Peyer's patch (tissue), 4 donors: ENCODE measurements around the gene ZC3H13. TPM values are rescaled to one million over a fixed set of nuclear protein-coding genes. Genes with fewer than 3 reads are reported as not detected.

Source experiments
- DNase-seq, 3 donors: peaks; one replicate each; pipeline ENCODE4 v3.0.0-alpha.2; 2017 to 2019
- H3K27ac ChIP-seq, 4 donors: fragments of 200-600 bp; sonication (generic); one replicate each; pipeline ENCODE4 v1.5.1; 2016 to 2019
- H3K27me3 ChIP-seq, 2 donors: fragments of 200-600 bp; sonication (generic); one replicate each; pipeline ENCODE4 v1.5.1; 2019
- H3K36me3 ChIP-seq, 3 donors: fragments of 200-600 bp; sonication (generic); one replicate each; pipeline ENCODE4 v1.5.1; 2016 to 2019
- H3K4me1 ChIP-seq, 4 donors: fragments of 200-600 bp; sonication (generic); one replicate each; pipeline ENCODE4 v1.5.1; 2016 to 2019
- H3K4me3 ChIP-seq, 4 donors: fragments of 200-600 bp; sonication (generic); 1 replicate in 3 of 4; 2 replicates in 1 of 4; pipeline ENCODE4 v1.5.1; 2016 to 2019; ENCODE audit warnings: mild to moderate bottlenecking in 1 of 4
- H3K9me3 ChIP-seq, 4 donors: fragments of 200-600 bp; sonication (generic); one replicate each; pipeline ENCODE4 v1.5.1; 2016 to 2019; ENCODE audit warnings: mild to moderate bottlenecking in 1 of 4
- CTCF ChIP-seq, 6 experiments: fragments of 450-650 bp in 4 of 6; fragments of 200-600 bp in 2 of 6; sonication (generic) in 1 of 6; IDR thresholded peaks; one replicate each; pipeline ENCODE4 v1.5.1; 2017 to 2019; ENCODE audit warnings: antibody characterized with exemption in 6 of 6, mild to moderate bottlenecking in 3 of 6, moderate library complexity in 1 of 6
- POLR2A ChIP-seq, 2 donors: fragments of 450-650 bp; IDR thresholded peaks; one replicate each; pipeline ENCODE4 v1.5.1; 2017; ENCODE audit warnings: antibody characterized with exemption in 2 of 2, mild to moderate bottlenecking in 2 of 2, moderate library complexity in 2 of 2
- total RNA-seq, 4 donors: library from RNA; depleted of rRNA; stranded (reverse); fragments of >200 nt; gene quantifications; one replicate each; pipeline ENCODE4 v1.1.0, GENCODE V29; 2016

The ZC3H13 gene
- total RNA-seq, 4 donors from 2014 or later = 22.6 to 71.8 (median 30.6) TPM

DNA sequence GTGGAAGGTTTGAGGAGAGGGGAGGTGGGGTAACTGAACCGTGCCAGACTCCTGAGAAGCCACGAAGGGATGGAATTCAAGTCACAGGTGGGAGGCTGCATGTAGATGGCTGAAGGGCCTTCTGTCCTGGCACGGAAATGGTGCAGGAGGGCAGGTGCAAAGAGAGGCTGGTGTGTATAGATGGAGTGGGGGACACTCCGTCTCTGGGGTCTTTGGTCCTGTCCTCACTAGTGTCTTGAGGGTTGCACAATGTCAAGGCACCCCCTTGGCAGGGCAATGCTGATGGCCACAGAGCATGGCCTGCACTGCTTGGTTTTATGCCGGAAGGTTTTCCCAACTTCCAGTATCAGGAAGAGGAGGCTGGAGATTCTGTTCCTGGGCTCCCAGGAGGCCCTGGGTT lies 118.3 kb downstream of the ZC3H13 start:
- no peak for TF ChIP-seq POLR2A (IDR thresholded peaks at IDR 0.05)
- no peak for TF ChIP-seq CTCF (IDR thresholded peaks at IDR 0.05)
- H3K27ac ChIP-seq = no peak overlapping the region

GRCh38 chr13:45933203-45933908 lies 119.2 kb downstream of the ZC3H13 start:
- no peaks in the 10 kb centered on the region for H3K9me3 ChIP-seq
- TF ChIP-seq POLR2A (IDR thresholded peaks at IDR 0.05) = no peak
- TF ChIP-seq CTCF (IDR thresholded peaks at IDR 0.05) = no peak
- H3K4me3 ChIP-seq = no peak overlapping the region
- H3K4me1 ChIP-seq = no peaks in the 10 kb centered on the region
- DNase-seq = no peak
- H3K36me3 ChIP-seq = no peaks in the 10 kb centered on the region
- no peak overlapping the region for H3K27ac ChIP-seq
- no peaks in the 10 kb centered on the region for H3K27me3 ChIP-seq

More for the DNA sequence above, 118.3 kb downstream of the ZC3H13 start:
- H3K4me3 ChIP-seq = no peak overlapping the region
- no peak for DNase-seq
- H3K9me3 ChIP-seq = no peaks in the 10 kb centered on the region
- no peaks in the 10 kb centered on the region for H3K4me1 ChIP-seq
- H3K36me3 ChIP-seq = no peaks in the 10 kb centered on the region
- H3K27me3 ChIP-seq = no peaks in the 10 kb centered on the region

DNA sequence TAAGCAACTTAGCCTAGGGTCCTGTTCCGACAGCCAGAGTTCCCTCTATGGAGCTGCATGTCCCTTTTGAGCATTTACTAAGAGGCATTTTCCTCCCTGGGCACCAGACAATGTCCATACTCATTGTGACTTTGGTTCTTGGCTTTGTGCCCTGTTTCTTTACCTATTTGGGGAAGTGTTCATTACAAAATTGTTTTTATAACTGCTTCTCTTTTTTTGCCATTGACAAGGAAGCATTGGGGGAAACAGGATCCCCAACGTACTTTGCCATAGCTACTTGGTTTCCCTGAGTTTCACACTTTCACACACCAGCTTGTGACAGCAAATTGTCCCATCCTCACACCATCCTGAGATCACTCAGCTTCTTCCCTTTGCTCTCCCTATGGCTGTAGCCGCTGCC lies 119.9 kb downstream of the ZC3H13 start:
- no peaks in the 10 kb centered on the region for H3K4me1 ChIP-seq
- H3K36me3 ChIP-seq = no peaks in the 10 kb centered on the region
- no peaks in the 10 kb centered on the region for H3K27me3 ChIP-seq
- no peak for DNase-seq
- H3K4me3 ChIP-seq = no peak overlapping the region
- H3K9me3 ChIP-seq = no peaks in the 10 kb centered on the region
- TF ChIP-seq POLR2A (IDR thresholded peaks at IDR 0.05) (no peak), CTCF (IDR thresholded peaks at IDR 0.05) (no peak)
- no peak overlapping the region for H3K27ac ChIP-seq

- Histone ChIP-seq H3K27ac (no peak overlapping the region), H3K36me3 (no peaks in the 10 kb centered on the region), H3K9me3 (no peaks in the 10 kb centered on the region), H3K4me1 (no peaks in the 10 kb centered on the region), H3K27me3 (no peaks in the 10 kb centered on the region), H3K4me3 (no peak overlapping the region)
- DNase-seq = no peak
- no peak for TF ChIP-seq CTCF (IDR thresholded peaks at IDR 0.05)
- TF ChIP-seq POLR2A (IDR thresholded peaks at IDR 0.05) = no peak
Measured at GRCh38 chr13:45932172-45932571, 120.4 kb downstream of the ZC3H13 start.

DNA sequence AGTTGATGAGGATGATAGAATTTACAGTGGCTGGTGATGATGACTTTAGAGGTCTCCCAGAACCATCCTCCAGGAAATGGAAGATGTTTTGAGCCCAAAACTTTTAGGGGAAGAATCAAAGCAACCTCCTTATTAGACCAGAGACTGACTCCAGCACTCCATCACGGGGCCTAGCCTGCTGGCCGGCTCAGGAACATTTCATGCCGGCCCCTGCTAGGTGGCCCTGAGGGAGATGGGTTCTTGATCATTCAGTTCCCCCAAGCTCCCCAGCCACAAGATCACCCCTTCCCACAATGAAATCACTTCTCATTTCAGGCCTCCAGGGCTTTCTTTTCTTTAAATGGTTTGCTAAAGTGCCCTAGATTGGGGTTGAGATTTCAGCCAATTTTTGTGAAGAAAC lies 121.3 kb downstream of the ZC3H13 start:
- Histone ChIP-seq H3K9me3 (no peaks in the 10 kb centered on the region), H3K27me3 (no peaks in the 10 kb centered on the region), H3K36me3 (no peaks in the 10 kb centered on the region), H3K27ac (no peak overlapping the region), H3K4me1 (no peaks in the 10 kb centered on the region), H3K4me3 (no peak overlapping the region)
- no peak for TF ChIP-seq CTCF (IDR thresholded peaks at IDR 0.05)
- TF ChIP-seq POLR2A (IDR thresholded peaks at IDR 0.05) = no peak
- no peak for DNase-seq
